ENCODE data around the gene PPP1R12A. TPM values are rescaled to one million over a fixed set of nuclear protein-coding genes. Genes with fewer than 3 reads are reported as not detected.
"Not testable (repeated sequence)": the region's sequence is repeated elsewhere in the genome, so short reads cannot be mapped to it uniquely, and the experiment has no call there.

PPP1R12A gene
- total RNA-seq, 8 experiments from 2014 or later, result 49.0 to 164 (median 68.2) TPM

DNA sequence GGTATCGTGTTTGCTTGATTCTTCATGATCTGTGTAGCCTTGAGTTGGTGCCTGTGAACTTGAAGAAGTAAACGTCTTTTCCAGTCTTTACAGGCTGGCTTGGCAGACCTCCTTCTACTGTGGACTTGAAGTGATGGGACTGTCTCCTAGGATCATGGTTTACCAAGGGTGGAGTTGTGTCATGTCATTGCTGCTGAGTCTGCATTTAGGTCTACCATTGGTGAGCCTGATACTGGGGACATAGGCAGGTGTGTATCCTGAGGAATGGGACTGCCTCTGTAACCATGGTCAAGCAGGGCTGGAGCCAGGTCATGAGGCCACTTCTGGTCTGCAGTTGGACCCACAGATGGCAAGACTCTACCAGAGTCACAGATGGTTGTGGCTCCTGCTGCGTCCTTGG lies 20.7 kb upstream of the PPP1R12A start:
- Histone ChIP-seq H3K27ac (no peak overlapping the region), H3K4me1 (replicated peaks in 1 of 2) (no peaks in the 10 kb centered on the region), H3K4me3 (no peak overlapping the region)
- in situ Hi-C loops (cut with MboI; ENCODE audit: low pct_unique_long_range_greater_than_20kb in 2 of 9, low sequenced_read_pairs in 9 of 9, unreplicated experiment in 9 of 9), result no loop called here
- ATAC-seq (replicated peaks in 6 of 8), result no peak
- WGBS, 10 experiments, result 40 to 100% (median 74%) methylated on average over 1 to 3 of the region's 3 CpGs

DNA sequence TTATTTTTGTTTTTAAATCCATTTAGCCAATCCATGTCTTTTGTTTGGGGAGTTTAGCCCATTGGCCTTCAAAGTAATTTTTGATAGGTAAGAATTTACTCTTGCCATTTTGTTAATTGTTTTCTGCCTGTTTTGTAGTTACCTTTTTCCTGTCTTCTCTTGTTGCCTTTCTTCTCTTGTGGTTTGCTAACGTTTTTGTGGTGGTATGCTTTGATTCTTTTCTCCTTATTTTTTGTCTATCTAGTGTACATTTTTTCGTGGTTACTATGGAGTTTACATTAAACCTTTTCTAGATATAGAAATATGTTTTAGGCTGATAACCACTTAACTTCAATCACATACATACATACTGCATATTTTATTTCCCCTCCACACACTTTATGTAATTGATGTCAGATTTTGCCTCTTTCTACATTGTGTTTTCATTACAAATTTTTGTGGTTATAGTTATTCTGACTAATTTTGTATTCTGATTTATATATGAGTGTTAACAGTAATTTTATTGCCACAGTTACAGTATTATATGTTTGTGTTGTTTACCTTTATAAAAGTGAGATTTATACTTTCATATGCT lies 19.2 kb upstream of the PPP1R12A start:
- no peak overlapping the region for H3K27ac ChIP-seq
- no peak overlapping the region for H3K4me3 ChIP-seq
- ATAC-seq (replicated peaks in 6 of 8), result no peak
- WGBS, 10 experiments, result 3 to 85% (median 43%) methylated on average over 1 to 2 of the region's 2 CpGs; no CpG with 5 or more reads in 1 of the 10 experiments
- no peaks in the 10 kb centered on the region for H3K4me1 ChIP-seq (replicated peaks in 1 of 2)
- in situ Hi-C loops (cut with MboI; ENCODE audit: low pct_unique_long_range_greater_than_20kb in 2 of 9, low sequenced_read_pairs in 9 of 9, unreplicated experiment in 9 of 9), result no loop called here

DNA sequence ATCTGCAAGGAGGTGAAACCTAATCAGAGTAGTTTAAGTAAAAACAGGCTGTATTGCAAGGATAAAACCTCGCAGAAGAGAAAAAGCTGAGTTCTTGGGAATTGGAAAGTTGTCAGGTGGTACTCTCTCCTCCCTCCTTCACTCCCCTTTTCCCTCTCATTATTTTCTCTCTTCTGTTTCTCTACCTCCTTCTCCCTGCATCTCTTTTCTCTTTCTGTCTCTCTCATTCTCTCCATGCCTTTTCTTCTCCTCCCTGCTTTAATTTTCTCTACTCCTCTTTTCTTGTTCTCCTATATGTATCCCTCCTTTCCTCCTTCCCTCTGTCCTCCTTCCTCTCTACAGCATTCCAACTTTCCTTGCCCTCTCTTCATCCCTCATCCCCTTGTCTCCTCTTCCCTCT lies 14.2 kb upstream of the PPP1R12A start:
- no peak overlapping the region for H3K27ac ChIP-seq
- no peak for ATAC-seq (replicated peaks in 6 of 8)
- H3K4me1 ChIP-seq (replicated peaks in 1 of 2), result peaks cover 0 to 7% of the 10 kb centered on the region in 2 donors
- in situ Hi-C loops (cut with MboI; ENCODE audit: low pct_unique_long_range_greater_than_20kb in 2 of 9, low sequenced_read_pairs in 9 of 9, unreplicated experiment in 9 of 9), result loop anchor here in 1 of 9 experiments (25.0 kb wide), 1 partner anchor 238 kb away; no protein-coding TSS in a partner anchor
- no peak overlapping the region for H3K4me3 ChIP-seq
- WGBS, 10 experiments, result 11 to 100% (median 84%) methylated on average over 1 of the region's 1 CpG; no CpG with 5 or more reads in 2 of the 10 experiments

DNA sequence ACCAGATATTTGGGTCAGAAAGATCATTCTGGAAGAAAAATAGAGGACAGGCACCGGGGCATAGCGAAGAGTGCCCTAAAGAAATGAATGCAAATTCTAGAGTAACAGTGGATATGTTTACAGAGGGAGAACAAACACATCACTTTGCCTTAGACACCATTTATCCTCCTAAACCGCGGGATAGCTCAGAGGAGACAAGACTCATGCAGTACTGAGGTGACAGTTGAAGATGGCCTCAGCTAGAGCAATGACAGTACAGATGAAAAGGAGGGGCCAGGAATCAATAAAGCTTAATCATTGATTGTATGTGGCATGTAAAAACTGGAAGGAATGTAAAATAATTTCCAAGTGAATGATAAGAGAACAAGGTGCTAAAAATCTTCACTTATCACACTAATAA lies 10.5 kb upstream of the PPP1R12A start:
- peak in 1 of 8 experiments; percentile 65 for ATAC-seq (replicated peaks in 6 of 8)
- Histone ChIP-seq H3K27ac (no peak overlapping the region), H3K4me1 (replicated peaks in 1 of 2) (peaks cover 0 to 7% of the 10 kb centered on the region in 2 donors), H3K4me3 (no peak overlapping the region)
- WGBS, 10 experiments, result 9 to 96% (median 69%) methylated on average over 2 to 4 of the region's 4 CpGs; no CpG with 5 or more reads in 3 of the 10 experiments
- in situ Hi-C loops (cut with MboI; ENCODE audit: low pct_unique_long_range_greater_than_20kb in 2 of 9, low sequenced_read_pairs in 9 of 9, unreplicated experiment in 9 of 9), result loop anchor here in 1 of 9 experiments (25.0 kb wide), 1 partner anchor 242 kb away; no protein-coding TSS in a partner anchor

DNA sequence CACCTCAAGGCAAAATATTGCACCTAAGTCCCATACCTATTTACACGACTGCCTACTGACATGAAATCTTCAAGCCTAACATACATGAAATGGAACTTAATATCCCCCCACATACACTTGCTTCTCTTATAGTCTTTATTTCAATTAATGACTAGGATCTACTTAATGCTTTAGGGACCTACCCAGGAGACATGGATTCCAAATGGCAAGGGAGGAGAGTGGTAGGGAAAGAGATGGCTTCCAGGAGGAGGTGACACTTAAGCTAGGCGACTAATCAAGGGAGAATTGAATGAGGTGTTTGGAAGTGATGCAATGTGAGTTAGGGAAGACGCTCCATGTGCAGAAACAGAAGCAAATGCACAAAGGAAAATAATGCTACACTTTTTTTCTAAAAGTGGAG lies 9.7 kb upstream of the PPP1R12A start:
- in situ Hi-C loops (cut with MboI; ENCODE audit: low pct_unique_long_range_greater_than_20kb in 2 of 9, low sequenced_read_pairs in 9 of 9, unreplicated experiment in 9 of 9), result loop anchor here in 1 of 9 experiments (25.0 kb wide), 1 partner anchor 243 kb away; no protein-coding TSS in a partner anchor
- Histone ChIP-seq H3K27ac (no peak overlapping the region), H3K4me1 (replicated peaks in 1 of 2) (peaks cover 0 to 7% of the 10 kb centered on the region in 2 donors), H3K4me3 (no peak overlapping the region)
- WGBS, 10 experiments, result 56 to 100% (median 84%) methylated on average over 1 to 3 of the region's 3 CpGs
- ATAC-seq (replicated peaks in 6 of 8), result no peak

DNA sequence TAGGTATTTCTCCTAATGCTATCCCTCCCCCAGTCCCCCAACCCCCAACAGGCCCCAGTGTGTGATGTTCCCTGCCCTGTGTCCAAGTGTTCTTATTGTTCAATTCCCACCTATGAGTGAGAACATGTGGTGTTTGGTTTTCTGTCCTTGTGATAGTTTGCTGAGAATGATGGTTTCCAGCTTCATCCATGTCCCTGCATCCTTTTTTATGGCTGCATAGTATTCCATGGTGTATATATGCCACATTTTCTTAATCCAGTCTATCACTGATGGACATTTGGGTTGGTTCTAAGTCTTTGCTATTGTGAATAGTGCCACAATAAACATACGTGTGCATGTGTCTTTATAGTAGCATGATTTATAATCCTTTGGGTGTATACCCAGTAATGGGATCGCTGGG lies 7.9 kb upstream of the PPP1R12A start:
- H3K4me1 ChIP-seq (replicated peaks in 1 of 2); H3K27ac ChIP-seq; H3K4me3 ChIP-seq; ATAC-seq (replicated peaks in 6 of 8): not testable (repeated sequence)
- in situ Hi-C loops (cut with MboI; ENCODE audit: low pct_unique_long_range_greater_than_20kb in 2 of 9, low sequenced_read_pairs in 9 of 9, unreplicated experiment in 9 of 9), result loop anchor here in 1 of 9 experiments (25.0 kb wide), 1 partner anchor 244 kb away; no protein-coding TSS in a partner anchor
- 100% methylated on average over 1 of the region's 2 CpGs; no CpG with 5 or more reads in 9 of the 10 experiments for WGBS, 10 experiments

DNA sequence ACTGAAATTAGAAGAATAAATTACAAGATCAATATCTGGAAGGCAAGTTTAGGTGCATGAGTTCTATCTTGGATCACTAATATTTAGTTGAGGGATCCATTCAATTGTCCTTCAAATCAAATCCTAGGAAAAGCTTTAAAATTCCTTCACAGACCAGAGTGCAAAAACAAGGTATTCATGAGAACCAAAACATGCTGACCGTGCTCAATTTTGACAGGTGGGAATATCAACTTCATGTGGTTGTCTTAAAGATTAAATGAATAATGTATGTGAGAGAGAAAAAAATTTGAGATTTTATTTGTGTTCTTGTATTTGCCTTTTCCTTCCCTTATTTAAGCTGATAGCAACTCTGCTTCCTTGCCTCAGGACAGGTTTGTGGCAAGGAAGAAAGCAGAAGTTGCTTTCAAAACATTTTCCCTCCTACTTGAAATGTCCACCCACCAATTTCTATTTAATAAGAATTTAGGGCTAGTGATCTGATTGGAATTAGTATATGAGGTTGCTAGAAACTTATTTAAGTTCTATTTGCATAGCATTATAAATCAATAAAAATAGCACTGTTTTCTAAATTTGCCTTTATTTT lies 4.9 kb upstream of the PPP1R12A start:
- WGBS, 10 experiments, result 100% methylated on average over 1 of the region's 1 CpG; no CpG with 5 or more reads in 3 of the 10 experiments
- Histone ChIP-seq H3K4me1 (replicated peaks in 1 of 2) (peaks cover 0 to 6% of the 10 kb centered on the region in 2 donors), H3K4me3 (no peak overlapping the region), H3K27ac (no peak overlapping the region)
- in situ Hi-C loops (cut with MboI; ENCODE audit: low pct_unique_long_range_greater_than_20kb in 2 of 9, low sequenced_read_pairs in 9 of 9, unreplicated experiment in 9 of 9), result loop anchor here in 2 of 9 experiments (10.0 to 25.0 kb wide), 2 partner anchors 245 to 247 kb away; no protein-coding TSS in a partner anchor
- no peak for ATAC-seq (replicated peaks in 6 of 8)

DNA sequence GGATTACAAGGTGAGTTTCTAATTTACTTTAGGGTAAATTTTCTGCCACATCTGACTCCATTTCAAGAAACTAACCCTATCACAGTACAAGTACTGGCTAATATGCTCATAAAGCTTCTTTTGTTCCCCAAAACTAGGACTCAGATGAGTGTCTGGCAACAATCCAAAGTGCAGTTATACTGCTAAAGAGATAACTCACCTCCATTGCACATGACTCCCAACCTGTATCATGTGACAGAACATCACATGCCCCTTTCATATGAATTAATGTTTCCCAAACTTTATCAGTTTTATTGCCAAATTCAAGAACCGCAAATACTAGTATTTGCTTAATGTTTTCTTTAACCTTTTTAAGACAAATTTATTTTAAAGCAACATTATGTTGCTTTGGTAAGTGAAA lies 3.9 kb upstream of the PPP1R12A start:
- 100% methylated on average over 1 of the region's 1 CpG for WGBS, 10 experiments
- Histone ChIP-seq H3K4me1 (replicated peaks in 1 of 2) (peaks cover 0 to 6% of the 10 kb centered on the region in 2 donors), H3K27ac (no peak overlapping the region), H3K4me3 (no peak overlapping the region)
- ATAC-seq (replicated peaks in 6 of 8), result no peak
- in situ Hi-C loops (cut with MboI; ENCODE audit: low pct_unique_long_range_greater_than_20kb in 2 of 9, low sequenced_read_pairs in 9 of 9, unreplicated experiment in 9 of 9), result loop anchor here in 2 of 9 experiments (10.0 to 25.0 kb wide), 2 partner anchors 246 to 248 kb away; no protein-coding TSS in a partner anchor

DNA sequence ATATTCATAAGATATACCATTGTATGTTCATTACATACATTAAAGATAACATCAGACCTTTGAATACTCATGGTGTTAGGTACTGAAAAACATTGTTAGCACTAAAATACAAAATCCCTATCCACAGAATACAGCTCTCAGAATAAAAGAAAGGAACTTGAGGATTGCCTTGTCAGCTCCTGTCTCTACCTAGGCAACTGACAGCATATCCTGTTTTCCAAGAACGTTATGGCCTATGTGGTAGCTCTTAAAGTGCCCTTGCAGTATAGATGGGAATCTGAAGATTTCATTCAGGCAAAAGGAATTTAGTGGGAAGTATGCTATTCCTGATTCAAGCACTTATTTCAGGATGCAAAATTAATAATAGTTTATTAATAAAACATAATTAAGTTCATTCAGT lies 1.8 kb upstream of the PPP1R12A start:
- WGBS, 10 experiments, result 0 to 33% (median 0%) methylated on average over 1 of the region's 1 CpG; no CpG with 5 or more reads in 4 of the 10 experiments
- Histone ChIP-seq H3K4me3 (peak overlapping the region in 1 of 5 donors; percentile 80), H3K4me1 (replicated peaks in 1 of 2) (peaks cover 0 to 17% of the 10 kb centered on the region in 2 donors), H3K27ac (no peak overlapping the region)
- in situ Hi-C loops (cut with MboI; ENCODE audit: low pct_unique_long_range_greater_than_20kb in 2 of 9, low sequenced_read_pairs in 9 of 9, unreplicated experiment in 9 of 9), result loop anchor here in 2 of 9 experiments (10.0 to 25.0 kb wide), 2 partner anchors 248 to 251 kb away; no protein-coding TSS in a partner anchor
- no peak for ATAC-seq (replicated peaks in 6 of 8)

DNA sequence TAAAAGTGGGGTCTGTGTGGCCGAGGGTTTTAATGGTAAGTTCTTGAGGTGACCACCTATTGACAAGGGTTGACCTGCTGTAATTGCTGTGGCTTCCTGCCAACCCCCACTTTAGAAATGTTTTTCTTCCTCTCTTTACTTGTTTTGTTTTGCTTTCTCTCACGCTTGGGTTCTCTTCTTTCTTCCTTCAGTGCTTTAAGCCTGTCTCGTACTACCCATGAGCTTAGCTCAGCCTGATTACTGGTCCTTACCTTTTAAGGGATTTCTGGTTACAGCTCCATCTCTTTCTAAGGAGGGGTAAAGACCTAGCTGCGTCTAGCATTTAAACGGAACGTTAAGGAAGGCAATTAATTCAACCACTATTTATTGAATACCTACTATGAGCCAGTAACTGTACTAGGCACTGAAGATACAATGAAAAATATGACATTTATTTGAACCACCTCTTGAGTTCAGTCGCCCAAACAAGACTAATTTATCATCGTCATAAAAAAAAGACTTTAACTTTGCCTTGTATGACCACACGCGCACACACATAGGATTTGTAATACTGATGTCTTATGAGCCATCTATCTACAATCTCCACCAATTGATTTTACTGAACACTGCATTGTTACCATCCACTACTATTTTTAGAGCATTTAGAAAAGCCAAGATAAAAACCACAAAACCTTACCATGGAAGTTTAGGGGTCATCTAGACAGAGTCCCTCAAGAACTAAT lies 888 bp upstream of the PPP1R12A start:
- in situ Hi-C loops (cut with MboI; ENCODE audit: low pct_unique_long_range_greater_than_20kb in 2 of 9, low sequenced_read_pairs in 9 of 9, unreplicated experiment in 9 of 9), result loop anchor here in 2 of 9 experiments (10.0 to 25.0 kb wide), 2 partner anchors 249 to 252 kb away; no protein-coding TSS in a partner anchor
- Histone ChIP-seq H3K4me3 (peak overlapping the region; percentile 69 to 80 (median 72)), H3K4me1 (replicated peaks in 1 of 2) (peaks cover 0 to 23% of the 10 kb centered on the region in 2 donors), H3K27ac (peak overlapping the region; percentile 93 to 95)
- ATAC-seq (replicated peaks in 6 of 8), result no peak
- 3 to 27% (median 15%) methylated on average over 4 to 10 of the region's 10 CpGs; no CpG with 5 or more reads in 2 of the 10 experiments for WGBS, 10 experiments

DNA sequence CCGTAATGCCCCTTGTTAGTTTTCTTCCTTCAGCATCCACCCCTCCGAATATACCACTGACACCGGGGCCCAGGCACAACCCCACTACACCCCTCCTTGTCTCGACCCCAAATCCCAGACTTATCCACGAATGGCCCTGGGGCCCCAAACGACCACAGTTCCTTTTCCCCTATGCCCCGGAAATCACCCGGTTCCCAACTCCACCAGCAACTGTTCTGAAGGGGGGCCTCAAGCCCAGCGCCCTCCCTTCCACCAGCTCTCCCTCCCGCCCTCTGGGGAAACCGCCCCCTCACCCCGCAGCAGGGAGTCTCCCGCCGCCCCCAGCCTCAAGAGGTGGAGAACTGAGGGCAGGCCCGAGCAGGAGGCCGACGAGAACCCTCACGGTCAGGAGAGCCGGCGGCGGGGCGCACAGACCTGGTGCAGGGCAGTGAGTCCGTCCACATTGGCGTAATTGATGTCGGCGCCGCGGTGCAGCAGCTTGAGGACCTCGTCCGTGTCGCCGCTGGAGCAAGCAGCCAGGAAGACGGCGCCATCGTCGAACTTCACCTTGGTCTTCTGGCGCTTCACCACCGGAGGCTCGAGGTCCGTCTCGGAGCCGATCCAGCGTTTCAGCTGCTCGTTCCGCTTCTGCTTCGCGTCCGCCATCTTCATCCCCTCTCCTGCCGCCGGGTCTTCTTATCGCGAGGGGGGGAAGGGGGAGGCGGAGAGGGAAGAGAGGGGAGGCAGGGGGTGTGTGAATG lies 446 bp downstream of the PPP1R12A start:
- peak; percentile 26 to 46 (median 40) for ATAC-seq (replicated peaks in 6 of 8)
- Histone ChIP-seq H3K4me1 (replicated peaks in 1 of 2) (peaks cover 0 to 23% of the 10 kb centered on the region in 2 donors), H3K27ac (peak overlapping the region; percentile 93 to 95), H3K4me3 (peak overlapping the region; percentile 69 to 80 (median 72))
- 0% methylated on average over 1 to 6 of the region's 53 CpGs; no CpG with 5 or more reads in 3 of the 10 experiments for WGBS, 10 experiments
- in situ Hi-C loops (cut with MboI; ENCODE audit: low pct_unique_long_range_greater_than_20kb in 2 of 9, low sequenced_read_pairs in 9 of 9, unreplicated experiment in 9 of 9), result loop anchor here in 2 of 9 experiments (10.0 to 25.0 kb wide), 2 partner anchors 250 to 253 kb away; no protein-coding TSS in a partner anchor
